ENCODE data around the gene FAM53A. TPM values are rescaled to one million over a fixed set of nuclear protein-coding genes. Genes with fewer than 3 reads are reported as not detected.

The FAM53A gene
- total RNA-seq, 1 donor from 2014 or later: 1.8 TPM

DNA sequence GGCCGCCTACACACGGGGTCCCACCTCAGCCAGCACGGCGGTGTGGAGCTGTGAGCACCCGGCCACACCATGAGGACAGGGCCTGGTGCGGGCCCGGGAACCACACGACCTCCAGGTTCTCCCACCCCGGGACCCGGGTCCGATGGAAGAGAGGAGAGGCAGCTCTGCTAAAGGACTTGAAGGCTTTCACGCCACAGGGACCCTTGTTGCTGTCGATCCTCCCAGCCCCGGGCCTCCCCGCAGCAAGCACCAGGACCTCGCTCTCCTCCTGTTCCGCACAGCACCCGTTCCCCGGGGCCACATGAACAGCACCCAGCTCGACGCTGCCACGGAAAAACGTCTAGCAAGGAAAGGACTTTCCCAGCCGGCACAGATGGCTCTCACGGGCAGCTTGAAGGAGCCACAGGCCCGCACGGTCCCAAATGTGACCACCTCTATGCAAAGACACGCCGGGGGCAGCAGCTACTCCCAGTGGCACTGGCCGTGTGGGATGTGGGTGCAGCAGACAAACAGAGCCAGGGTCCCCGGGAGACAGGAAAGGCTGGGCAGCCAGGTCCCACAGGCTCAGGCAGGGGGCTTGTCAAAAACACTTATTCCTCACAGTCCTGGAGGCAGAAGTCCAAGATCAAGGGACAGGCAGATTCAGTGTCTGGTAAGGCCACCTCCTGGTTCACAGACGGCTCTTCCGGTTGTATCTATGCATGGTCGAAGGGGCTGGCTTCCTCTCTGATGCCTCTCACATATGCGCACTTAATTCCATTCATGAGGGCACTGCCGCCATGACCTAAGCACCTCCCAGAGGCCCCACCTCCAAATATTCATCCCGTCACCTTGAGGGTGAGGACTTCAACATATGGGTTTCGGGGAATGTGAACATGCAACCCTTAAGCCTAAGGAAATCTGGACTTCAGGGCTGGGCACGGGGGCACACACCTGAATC, 24.7 kb downstream of the FAM53A start:
- DNase-seq (ENCODE audit: low spot score): no peak
- no peaks in the 10 kb centered on the region for H3K36me3 Mint-ChIP-seq (ENCODE audit: low read depth, unreplicated experiment)
- TF ChIP-seq CTCF (IDR thresholded peaks at IDR 0.05; ENCODE audit: unreplicated experiment): no peak
- H3K27ac Mint-ChIP-seq (ENCODE audit: unreplicated experiment): no peak overlapping the region
- H3K9me3 Mint-ChIP-seq (ENCODE audit: unreplicated experiment): no peaks in the 10 kb centered on the region
- no peaks in the 10 kb centered on the region for H3K4me1 Mint-ChIP-seq (ENCODE audit: unreplicated experiment)
- H3K27me3 Mint-ChIP-seq (ENCODE audit: unreplicated experiment): no peaks in the 10 kb centered on the region
- no peak overlapping the region for H3K4me3 Mint-ChIP-seq (ENCODE audit: unreplicated experiment)

- Mint-ChIP-seq H3K27me3 (ENCODE audit: unreplicated experiment) (peaks cover 2% of the 10 kb centered on the region), H3K4me1 (ENCODE audit: unreplicated experiment) (no peaks in the 10 kb centered on the region), H3K27ac (ENCODE audit: unreplicated experiment) (no peak overlapping the region), H3K4me3 (ENCODE audit: unreplicated experiment) (no peak overlapping the region), H3K36me3 (ENCODE audit: low read depth, unreplicated experiment) (no peaks in the 10 kb centered on the region), H3K9me3 (ENCODE audit: unreplicated experiment) (no peaks in the 10 kb centered on the region)
- DNase-seq (ENCODE audit: low spot score): no peak
- no peak for TF ChIP-seq CTCF (IDR thresholded peaks at IDR 0.05; ENCODE audit: unreplicated experiment)
Measured at GRCh38 chr4:1658581-1658980, 25.5 kb downstream of the FAM53A start.

- TF ChIP-seq CTCF (IDR thresholded peaks at IDR 0.05; ENCODE audit: unreplicated experiment): no peak
- H3K4me3 Mint-ChIP-seq (ENCODE audit: unreplicated experiment): no peak overlapping the region
- no peak overlapping the region for H3K27ac Mint-ChIP-seq (ENCODE audit: unreplicated experiment)
- no peaks in the 10 kb centered on the region for H3K36me3 Mint-ChIP-seq (ENCODE audit: low read depth, unreplicated experiment)
- no peaks in the 10 kb centered on the region for H3K9me3 Mint-ChIP-seq (ENCODE audit: unreplicated experiment)
- DNase-seq (ENCODE audit: low spot score): no peak
- H3K4me1 Mint-ChIP-seq (ENCODE audit: unreplicated experiment): no peaks in the 10 kb centered on the region
- peaks cover 2% of the 10 kb centered on the region for H3K27me3 Mint-ChIP-seq (ENCODE audit: unreplicated experiment)
Measured at GRCh38 chr4:1658146-1658545, 26.0 kb downstream of the FAM53A start.

DNA sequence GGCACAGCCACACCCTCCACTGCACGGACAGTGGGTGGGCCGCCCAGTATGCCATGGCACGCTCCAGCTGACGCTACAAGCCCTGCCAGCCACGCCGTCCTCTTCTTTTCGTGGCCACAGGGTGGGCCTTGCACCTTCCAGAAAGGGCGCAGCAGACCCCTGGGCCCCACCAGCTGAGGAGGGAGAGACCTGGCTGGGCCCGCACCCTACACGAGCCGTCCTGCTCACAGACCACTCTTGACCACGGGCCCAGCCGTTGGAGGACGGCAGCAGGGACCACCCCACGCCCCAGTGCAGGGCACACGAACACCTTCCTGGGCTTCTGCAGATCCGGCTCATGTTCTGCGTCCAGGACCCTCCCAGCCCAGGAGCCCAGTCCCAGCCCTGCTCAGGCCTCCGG, 27.1 kb downstream of the FAM53A start:
- no peak overlapping the region for H3K4me3 Mint-ChIP-seq (ENCODE audit: unreplicated experiment)
- TF ChIP-seq CTCF (IDR thresholded peaks at IDR 0.05; ENCODE audit: unreplicated experiment): no peak
- H3K4me1 Mint-ChIP-seq (ENCODE audit: unreplicated experiment): no peaks in the 10 kb centered on the region
- DNase-seq (ENCODE audit: low spot score): no peak
- H3K9me3 Mint-ChIP-seq (ENCODE audit: unreplicated experiment): no peaks in the 10 kb centered on the region
- H3K27ac Mint-ChIP-seq (ENCODE audit: unreplicated experiment): no peak overlapping the region
- no peaks in the 10 kb centered on the region for H3K36me3 Mint-ChIP-seq (ENCODE audit: low read depth, unreplicated experiment)
- peaks cover 2% of the 10 kb centered on the region for H3K27me3 Mint-ChIP-seq (ENCODE audit: unreplicated experiment)

DNA sequence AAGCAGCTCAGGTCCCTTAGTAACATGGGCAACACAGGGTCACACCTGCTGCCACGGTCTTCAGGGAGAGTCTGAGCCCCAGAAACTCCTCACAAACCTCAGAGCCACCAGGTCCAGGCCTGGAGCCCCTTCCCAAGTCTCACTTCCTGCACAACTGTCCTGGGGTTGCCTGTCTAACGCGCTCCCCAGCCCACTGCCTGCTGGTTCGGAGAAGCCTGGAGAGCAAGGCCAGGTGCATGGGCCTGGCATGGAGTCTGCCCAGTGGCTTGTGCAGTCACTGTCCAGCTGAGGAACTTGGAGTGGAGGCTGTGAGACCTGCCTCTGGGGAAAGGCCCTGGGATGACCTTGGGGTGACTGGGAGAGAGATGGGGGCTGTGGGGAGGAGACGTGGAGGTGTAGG, 28.0 kb downstream of the FAM53A start:
- Mint-ChIP-seq H3K4me1 (ENCODE audit: unreplicated experiment) (no peaks in the 10 kb centered on the region), H3K27ac (ENCODE audit: unreplicated experiment) (peak overlapping the region; percentile 30), H3K9me3 (ENCODE audit: unreplicated experiment) (no peaks in the 10 kb centered on the region), H3K4me3 (ENCODE audit: unreplicated experiment) (no peak overlapping the region), H3K36me3 (ENCODE audit: low read depth, unreplicated experiment) (no peaks in the 10 kb centered on the region), H3K27me3 (ENCODE audit: unreplicated experiment) (peaks cover 2% of the 10 kb centered on the region)
- TF ChIP-seq CTCF (IDR thresholded peaks at IDR 0.05; ENCODE audit: unreplicated experiment): no peak
- no peak for DNase-seq (ENCODE audit: low spot score)
